ENCODE measurements around the gene NHS. TPM values are rescaled to one million over a fixed set of nuclear protein-coding genes. Genes with fewer than 3 reads are reported as not detected.

NHS gene
- total and polyA plus RNA-seq, 2 of the 4 experiments (the other 2 are of a cell fraction), result 0.36 to 0.90 TPM

- no CpG with 5 or more reads among the region's 4 CpGs for WGBS, 2 experiments (ENCODE audit: extremely low coverage in 2 of 2, insufficient read length in 1 of 2)
- ChIA-PET CTCF (interaction anchor here (0.6 kb wide), 1 partner anchor 135 kb away, joined by 9 read pairs; no protein-coding TSS in a partner anchor), POLR2A (ENCODE audit: unreplicated experiment) (no interaction called here)
- Histone ChIP-seq H3K9me1 (ENCODE audit: insufficient read depth, low read length) (no peaks in the 10 kb centered on the region; the same call in 1 of the 2 replicates), H3K18ac (ENCODE audit: low read depth, low read length) (no peak overlapping the region; the same call in 1 of the 2 replicates), H3K9ac (ENCODE audit: low read depth, low read length) (no peak overlapping the region), H4K20me1 (ENCODE audit: insufficient read depth, low read length) (no peaks in the 10 kb centered on the region), H4K8ac (ENCODE audit: low read depth in 2 of 2, low read length in 2 of 2) (no peak overlapping the region), H2BK20ac (ENCODE audit: low read depth, low read length) (no peak overlapping the region), H3K9me3 (ENCODE audit: control insufficient read depth, insufficient read depth, low read length) (no peaks in the 10 kb centered on the region), H2BK5ac (ENCODE audit: low read depth, low read length, poor library complexity, severe bottlenecking) (peak overlapping the region; percentile 59), H3K23ac (ENCODE audit: low read depth, low read length) (no peak overlapping the region), H2AK5ac (ENCODE audit: low read depth, low read length) (no peak overlapping the region), H2AK9ac (replicated peaks; ENCODE audit: low read depth, low read length, poor library complexity) (no peak overlapping the region), H3K14ac (replicated peaks; ENCODE audit: low read depth, low read length) (no peak overlapping the region), H2BK120ac (ENCODE audit: low read depth, low read length) (no peak overlapping the region), H4K91ac (ENCODE audit: insufficient read depth, low read depth, low read length) (no peak overlapping the region), H3K56ac (ENCODE audit: extremely low read depth, insufficient read depth, low read length) (no peak overlapping the region), H4K5ac (ENCODE audit: low read depth, low read length) (no peak overlapping the region), H3K36me3 (ENCODE audit: control insufficient read depth, insufficient read depth, low read length) (no peaks in the 10 kb centered on the region), H3K4me1 (ENCODE audit: control insufficient read depth, insufficient read depth, low read length) (peaks cover 12% of the 10 kb centered on the region), H3K4ac (ENCODE audit: low read depth, low read length) (no peak overlapping the region), H2BK15ac (ENCODE audit: low read depth, low read length) (no peak overlapping the region), H3K4me2 (ENCODE audit: low read depth, low read length) (peak overlapping the region; percentile 59; the same call in 1 of the 2 replicates), H3K4me3 (ENCODE audit: insufficient read depth, low read depth, low read length) (no peak overlapping the region), H3K27me3 (ENCODE audit: control insufficient read depth, insufficient read depth, low read length) (peaks cover 8% of the 10 kb centered on the region), H3K27ac (ENCODE audit: insufficient read depth, low read length) (no peak overlapping the region), H2AFZ (replicated peaks; ENCODE audit: low read length, poor library complexity) (no peak overlapping the region), H3K79me1 (ENCODE audit: low read depth in 1 of 2, low read length in 2 of 2) (no peaks in the 10 kb centered on the region; a peak in 1 of 4 replicates)
- BruUV-seq (replicated peaks), result no TSS peak
- dilution Hi-C loops (cut with HindIII; ENCODE audit: low sequenced_read_pairs, unreplicated experiment), result no loop called here
- in situ Hi-C loops (cut with MboI; ENCODE audit: low sequenced_read_pairs), result no loop called here
- DNase-seq, result peak; percentile 88
- TF ChIP-seq CEBPB (IDR thresholded peaks at IDR 0.05; ENCODE audit: low read depth, low read length), result peak; percentile 96
- no peak for TF ChIP-seq RAD21 (IDR thresholded peaks at IDR 0.05; ENCODE audit: low read length)
- peak; percentile 38; the same call in 1 of the 2 replicates for TF ChIP-seq BHLHE40 (IDR thresholded peaks at IDR 0.05; ENCODE audit: low read depth, low read length)
- TF ChIP-seq CHD1 (IDR thresholded peaks at IDR 0.05; ENCODE audit: low read depth, low read length), result no peak
- peak; percentile 74; the same call in 1 of the 2 replicates for TF ChIP-seq FOS (IDR thresholded peaks at IDR 0.05; ENCODE audit: low read depth, low read length)
- intact Hi-C loops (cut with micrococcal nuclease), result no loop called here
- peak; percentile 53 for ATAC-seq (ENCODE audit: low read depth)
Measured at GRCh38 chrX:17413228-17413627, 38.2 kb downstream of the NHS start.
